Measurements from ENCODE around the gene KCTD21.

- TF ChIP-seq FOXP2 (optimal IDR thresholded peaks at IDR 0.05; ENCODE audit: borderline replicate concordance, extremely low read depth, extremely low read length, insufficient read depth), result no peak
- no peak for TF ChIP-seq REST (IDR thresholded peaks at IDR 0.05; ENCODE audit: insufficient read depth in 1 of 2, low read depth in 2 of 2, low read length in 2 of 2)
- TF ChIP-seq POLR2AphosphoS5 (IDR thresholded peaks at IDR 0.05; ENCODE audit: low read depth, low read length), result no peak
- TF ChIP-seq SIN3A (IDR thresholded peaks at IDR 0.05; ENCODE audit: borderline replicate concordance, insufficient read depth, low read length), result no peak
Measured at GRCh38 chr11:78226684-78227680, 38.6 kb upstream of the KCTD21 start.
